IMR-90 (cell line): Measurements from ENCODE around the gene CTPS1. TPM values are rescaled to one million over a fixed set of nuclear protein-coding genes. Genes with fewer than 3 reads are reported as not detected.

ENCODE experiments used
- ATAC-seq: fragments of 200-7000 bp; cut with Tn5 transposase; 2 replicates; pipeline ENCODE4 v1.9.1; 2020; ENCODE audit warnings: low read depth, mild to moderate bottlenecking, moderate library complexity
- BruUV-seq: library from RNA; stranded (reverse); fragments of 400-500 nt; replicated peaks from 2 replicates; lab custom pipeline; 2021; lab: Mats Ljungman, UMichigan
- CTCF ChIA-PET: fragments of 300-600 bp; formaldehyde crosslinking; extraction: SDS; loops from one replicate; lab custom pipeline; 2021; ENCODE audit warnings: antibody characterized with exemption; lab: Yijun Ruan, JAX
- POLR2A ChIA-PET: fragments of 300-600 bp; sonication (Branson Sonifier 250); formaldehyde crosslinking; loops from one replicate; lab custom pipeline; 2022; ENCODE audit warnings: antibody characterized with exemption; ENCODE audit not compliant: unreplicated experiment; lab: Charles Lee
- DNase-seq: peaks from one replicate; pipeline ENCODE4 v3.0.0; 2013
- H2AFZ ChIP-seq: replicated peaks from 2 replicates; pipeline ENCODE3; 2013; ENCODE audit warnings: low read length, mild to moderate bottlenecking; ENCODE audit not compliant: poor library complexity
- H2AK5ac ChIP-seq: 2 replicates; pipeline ENCODE4 v1.6.1; 2013; ENCODE audit warnings: low read depth, low read length, inconsistent platforms
- H2AK9ac ChIP-seq: replicated peaks from 2 replicates; pipeline ENCODE3; 2013; ENCODE audit warnings: mild to moderate bottlenecking, low read depth, low read length, moderate library complexity; ENCODE audit not compliant: poor library complexity
- H2BK120ac ChIP-seq: 2 replicates; pipeline ENCODE4 v1.6.1; 2013; ENCODE audit warnings: low read depth, low read length, inconsistent platforms
- H2BK15ac ChIP-seq: 3 replicates; pipeline ENCODE4 v1.6.1; 2013; ENCODE audit warnings: low read depth, low read length, inconsistent platforms
- H2BK20ac ChIP-seq: 2 replicates; pipeline ENCODE4 v1.6.1; 2013; ENCODE audit warnings: low read depth, mild to moderate bottlenecking, inconsistent platforms, low read length, moderate library complexity
- H2BK5ac ChIP-seq: 2 replicates; pipeline ENCODE4 v1.6.1; 2013; ENCODE audit warnings: mild to moderate bottlenecking, low read depth, low read length, inconsistent platforms; ENCODE audit not compliant: poor library complexity, severe bottlenecking
- H3K14ac ChIP-seq: replicated peaks from 2 replicates; pipeline ENCODE4 v1.6.1; 2013; ENCODE audit warnings: low read depth, low read length, inconsistent platforms
- H3K18ac ChIP-seq: 2 replicates; pipeline ENCODE4 v1.6.1; 2013; ENCODE audit warnings: low read depth, low read length, control low read depth
- H3K23ac ChIP-seq: 2 replicates; pipeline ENCODE4 v1.6.1; 2013; ENCODE audit warnings: low read depth, low read length, inconsistent platforms
- H3K27ac ChIP-seq: 2 replicates; pipeline ENCODE4 v1.5.1; 2013; ENCODE audit warnings: mild to moderate bottlenecking, control low read depth, low read length; ENCODE audit not compliant: insufficient read depth
- H3K27me3 ChIP-seq: 2 replicates; pipeline ENCODE4 v1.6.1; 2013; ENCODE audit warnings: low read length; ENCODE audit not compliant: control insufficient read depth, insufficient read depth
- H3K36me3 ChIP-seq: 2 replicates; pipeline ENCODE4 v1.6.1; 2013; ENCODE audit warnings: low read length, mixed read lengths; ENCODE audit not compliant: control insufficient read depth, insufficient read depth
- H3K4ac ChIP-seq: 2 replicates; pipeline ENCODE4 v1.6.1; 2013; ENCODE audit warnings: low read depth, low read length, inconsistent platforms
- H3K4me1 ChIP-seq: 2 replicates; pipeline ENCODE4 v1.6.1; 2013; ENCODE audit warnings: low read length, mixed read lengths; ENCODE audit not compliant: control insufficient read depth, insufficient read depth
- H3K4me2 ChIP-seq: 2 replicates; pipeline ENCODE4 v1.6.1; 2013; ENCODE audit warnings: low read depth, mild to moderate bottlenecking, control low read depth, low read length, moderate library complexity
- H3K4me3 ChIP-seq: 2 replicates; pipeline ENCODE4 v1.5.1; 2013; ENCODE audit warnings: low read depth, mild to moderate bottlenecking, control low read depth, low read length, moderate library complexity; ENCODE audit not compliant: insufficient read depth
- H3K56ac ChIP-seq: 2 replicates; pipeline ENCODE4 v1.6.1; 2013; ENCODE audit warnings: low read length, inconsistent platforms; ENCODE audit not compliant: insufficient read depth; ENCODE audit errors: extremely low read depth
- H3K79me1 ChIP-seq, 2 experiments: 2 replicates each; pipeline ENCODE4 v1.6.1; 2013; ENCODE audit warnings: low read length in 2 of 2, inconsistent platforms in 1 of 2, low read depth in 1 of 2
- H3K9ac ChIP-seq: 2 replicates; pipeline ENCODE4 v1.6.1; 2013; ENCODE audit warnings: low read depth, low read length, control low read depth
- H3K9me1 ChIP-seq: 2 replicates; pipeline ENCODE4 v1.6.1; 2013; ENCODE audit warnings: low read length, inconsistent platforms; ENCODE audit not compliant: insufficient read depth
- H3K9me3 ChIP-seq: 2 replicates; pipeline ENCODE4 v1.6.1; 2013; ENCODE audit warnings: low read length; ENCODE audit not compliant: control insufficient read depth, insufficient read depth
- H4K20me1 ChIP-seq: 2 replicates; pipeline ENCODE4 v1.6.1; 2013; ENCODE audit warnings: low read length, inconsistent platforms; ENCODE audit not compliant: insufficient read depth
- H4K5ac ChIP-seq: 2 replicates; pipeline ENCODE4 v1.6.1; 2013; ENCODE audit warnings: mild to moderate bottlenecking, low read depth, low read length, control low read depth
- H4K8ac ChIP-seq, 2 experiments: 2 replicates each; pipeline ENCODE4 v1.6.1; 2013; ENCODE audit warnings: low read depth in 2 of 2, low read length in 2 of 2, control low read depth in 1 of 2, inconsistent platforms in 1 of 2
- H4K91ac ChIP-seq: 2 replicates; pipeline ENCODE4 v1.6.1; 2013; ENCODE audit warnings: low read depth, low read length, inconsistent platforms; ENCODE audit not compliant: insufficient read depth
- BHLHE40 ChIP-seq: fragments of 150-350 bp; IDR thresholded peaks from 2 replicates; pipeline ENCODE4 v1.6.1; 2016; ENCODE audit warnings: mild to moderate bottlenecking, low read depth, low read length
- FOS ChIP-seq: fragments of 150-350 bp; IDR thresholded peaks from 2 replicates; pipeline ENCODE4 v1.6.1; 2016; ENCODE audit warnings: low read depth, low read length
- MAZ ChIP-seq: IDR thresholded peaks from 2 replicates; pipeline ENCODE4 v1.6.1; 2012; ENCODE audit warnings: low read depth, mild to moderate bottlenecking, low read length, improper control_type of control experiment, moderate library complexity, borderline replicate concordance
- MXI1 ChIP-seq: IDR thresholded peaks from 2 replicates; pipeline ENCODE4 v1.6.1; 2012; ENCODE audit warnings: low read depth, mild to moderate bottlenecking, low read length, moderate library complexity, borderline replicate concordance
- POLR2A ChIP-seq: IDR thresholded peaks from 2 replicates; pipeline ENCODE4 v1.6.1; 2012; ENCODE audit warnings: mild to moderate bottlenecking, low read depth, low read length
- RCOR1 ChIP-seq: IDR thresholded peaks from 2 replicates; pipeline ENCODE4 v1.6.1; 2012; ENCODE audit warnings: mild to moderate bottlenecking, low read length, improper control_type of control experiment; ENCODE audit not compliant: insufficient replicate concordance
- WGBS, 2 experiments: methylation state at CpG; one replicate each; pipeline versions ENCODE4 v1.1.5 to v1.1.7; 2013; ENCODE audit warnings: missing lambda C conversion rate in 2 of 2; ENCODE audit not compliant: insufficient read length in 1 of 2; ENCODE audit errors: extremely low coverage in 2 of 2; 5-methylcytosine and 5-hydroxymethylcytosine counted together
- dilution Hi-C: fragments of 300-500 bp; cut with HindIII; formaldehyde crosslinking; loops from one replicate; pipeline ENCODE4 v1.14.3; 2018; ENCODE audit warnings: low sequenced_read_pairs; ENCODE audit not compliant: unreplicated experiment
- in situ Hi-C: fragments of 300-500 bp; cut with MboI; formaldehyde crosslinking; loops from 3 replicates; pipeline ENCODE4 v1.14.3; 2019; ENCODE audit warnings: low sequenced_read_pairs, inconsistent platforms, mixed read lengths
- intact Hi-C: fragments of 100-400 bp; cut with micrococcal nuclease; formaldehyde crosslinking; loops from 2 replicates; pipeline ENCODE4 v1.10.0; 2022
- polyA plus RNA-seq, 3 experiments: library from polyadenylated mRNA; depleted of rRNA; stranded (reverse); fragments of >200 nt; gene quantifications; 2 replicates each; pipeline ENCODE4 v1.2.3, GENCODE V29; 2012; ENCODE audit warnings: low replicate concordance in 1 of 3
- total RNA-seq: library from RNA; depleted of rRNA; stranded (reverse); fragments of >200 nt; gene quantifications from 2 replicates; pipeline ENCODE4 v1.2.3, GENCODE V29; 2012

CTPS1 gene
- total and polyA plus RNA-seq, 2 of the 4 experiments (the other 2 are of a cell fraction) = 40.4 to 41.0 TPM

DNA sequence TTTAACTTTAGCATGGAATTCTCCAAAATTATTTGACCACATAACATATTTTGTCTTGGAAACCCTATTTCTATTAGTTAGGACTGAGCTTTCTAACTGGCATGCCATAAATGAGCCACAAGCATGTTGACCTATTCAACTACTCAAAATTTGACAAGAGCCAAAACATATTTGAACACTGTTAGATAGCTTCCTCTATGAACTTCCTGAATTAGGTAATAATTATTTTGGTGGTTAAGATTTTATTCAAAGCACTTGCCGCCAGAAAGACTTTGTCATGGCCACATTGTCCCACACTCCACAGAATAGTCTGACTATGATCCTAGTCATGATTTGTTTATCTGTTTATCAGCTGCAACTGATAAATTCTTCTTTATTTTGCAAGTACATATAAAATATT lies 23.1 kb upstream of the CTPS1 start:
- no peak for DNase-seq
- dilution Hi-C loops (no loop called here), intact Hi-C loops (no loop called here), in situ Hi-C loops (loop anchor here (25.0 kb wide), 1 partner anchor 319 kb away; no protein-coding TSS in a partner anchor)
- Histone ChIP-seq H3K4me1 (no peaks in the 10 kb centered on the region), H3K9me3 (peaks cover 3% of the 10 kb centered on the region; the same call in 1 of the 2 replicates), H3K9ac (no peak overlapping the region), H4K91ac (no peak overlapping the region), H3K4me2 (no peak overlapping the region), H3K79me1 (no peaks in the 10 kb centered on the region), H3K23ac (no peak overlapping the region), H2AK9ac (no peak overlapping the region), H4K8ac (no peak overlapping the region), H3K36me3 (no peaks in the 10 kb centered on the region), H2BK15ac (no peak overlapping the region), H3K4me3 (no peak overlapping the region), H3K4ac (no peak overlapping the region), H4K20me1 (no peaks in the 10 kb centered on the region), H3K27me3 (no peaks in the 10 kb centered on the region), H2BK120ac (no peak overlapping the region), H3K56ac (no peak overlapping the region), H2BK5ac (no peak overlapping the region), H2BK20ac (no peak overlapping the region), H2AFZ (no peak overlapping the region), H3K18ac (no peak overlapping the region), H3K27ac (no peak overlapping the region), H3K9me1 (no peaks in the 10 kb centered on the region), H2AK5ac (no peak overlapping the region), H4K5ac (no peak overlapping the region), H3K14ac (no peak overlapping the region)
- no peak for ATAC-seq
- no CpG with 5 or more reads among the region's 1 CpG for WGBS, 2 experiments
- ChIA-PET CTCF (no interaction called here), POLR2A (no interaction called here)
- TF ChIP-seq RCOR1 (no peak), MAZ (no peak), MXI1 (no peak), FOS (no peak), BHLHE40 (no peak), POLR2A (no peak)
- no TSS peak for BruUV-seq
